Activated naive CD4-positive, alpha-beta T cell treated with anti-CD3 and anti-CD28 coated beads, Interleukin-2, amount 50 U/mL, for 72 hours (primary cell): ENCODE data around the gene CBLB. TPM values are rescaled to one million over a fixed set of nuclear protein-coding genes. Genes with fewer than 3 reads are reported as not detected.

Experiments used
- ATAC-seq, 2 donors: fragments of 150-1000 bp; cut with Tn5 transposase; 2 replicates each; pipeline ENCODE4 v1.10.0; 2021; ENCODE audit warnings: mild to moderate bottlenecking in 2 of 2, moderate library complexity in 2 of 2
- DNase-seq, 2 donors: peaks; one replicate each; pipeline ENCODE4 v3.0.0; 2021 to 2022; ENCODE audit warnings: low spot score in 2 of 2
- H3K27ac Mint-ChIP-seq, 2 donors: one replicate each; pipeline ENCODE4 v1.8.0; 2022; ENCODE audit warnings: mild to moderate bottlenecking in 2 of 2, mixed read lengths in 2 of 2
- H3K36me3 Mint-ChIP-seq, 2 donors: one replicate each; pipeline ENCODE4 v1.8.0; 2022; ENCODE audit warnings: mixed read lengths in 2 of 2
- H3K9me3 Mint-ChIP-seq, 2 donors: one replicate each; pipeline ENCODE4 v1.8.0; 2022; ENCODE audit warnings: mixed read lengths in 2 of 2
- total RNA-seq, 2 donors: library from RNA; stranded (reverse); gene quantifications; one replicate each; pipeline ENCODE4 v1.2.3, GENCODE V29; 2022

CBLB gene
- total RNA-seq, 2 donors from 2014 or later = 81.3 to 107 TPM

DNA sequence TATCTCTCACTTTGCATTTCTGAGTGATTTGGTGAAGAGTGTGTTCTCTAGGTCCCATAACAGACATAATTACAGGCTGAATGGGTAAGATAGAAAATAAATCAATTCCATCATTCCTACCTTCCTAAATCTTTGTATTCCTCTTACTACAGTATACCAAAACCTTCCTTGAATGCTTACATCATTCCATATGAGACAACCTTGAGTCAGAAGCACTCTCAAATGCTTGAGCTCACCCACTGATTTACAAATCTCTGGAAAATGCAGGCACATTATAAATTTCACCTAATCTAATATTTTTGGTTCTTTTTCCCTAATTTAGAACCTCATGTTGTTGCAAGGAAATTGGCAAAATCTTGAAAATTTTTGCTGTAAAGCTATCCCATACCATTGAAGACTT is 239.1 kb downstream of the CBLB start:
- H3K36me3 Mint-ChIP-seq = no peaks in the 10 kb centered on the region
- ATAC-seq = no peak
- H3K27ac Mint-ChIP-seq = no peak overlapping the region
- H3K9me3 Mint-ChIP-seq = no peaks in the 10 kb centered on the region
- no peak for DNase-seq

GRCh38 chr3:105626739-105627138 is 242.1 kb downstream of the CBLB start:
- DNase-seq (no peak), ATAC-seq (no peak)
- Mint-ChIP-seq H3K36me3 (no peaks in the 10 kb centered on the region), H3K9me3 (no peaks in the 10 kb centered on the region), H3K27ac (no peak overlapping the region)

- Mint-ChIP-seq H3K27ac (no peak overlapping the region), H3K36me3 (no peaks in the 10 kb centered on the region), H3K9me3 (no peaks in the 10 kb centered on the region)
- no peak for ATAC-seq
- DNase-seq = no peak
Observed at GRCh38 chr3:105622169-105622568, 246.6 kb downstream of the CBLB start.

- no peak for ATAC-seq
- no peak for DNase-seq
- Mint-ChIP-seq H3K27ac (no peak overlapping the region), H3K36me3 (no peaks in the 10 kb centered on the region), H3K9me3 (no peaks in the 10 kb centered on the region)
Observed at GRCh38 chr3:105620236-105620635, 248.6 kb downstream of the CBLB start.

GRCh38 chr3:105619651-105620050 is 249.2 kb downstream of the CBLB start:
- H3K36me3 Mint-ChIP-seq = no peaks in the 10 kb centered on the region
- no peaks in the 10 kb centered on the region for H3K9me3 Mint-ChIP-seq
- H3K27ac Mint-ChIP-seq = no peak overlapping the region
- DNase-seq (no peak), ATAC-seq (no peak)

DNA sequence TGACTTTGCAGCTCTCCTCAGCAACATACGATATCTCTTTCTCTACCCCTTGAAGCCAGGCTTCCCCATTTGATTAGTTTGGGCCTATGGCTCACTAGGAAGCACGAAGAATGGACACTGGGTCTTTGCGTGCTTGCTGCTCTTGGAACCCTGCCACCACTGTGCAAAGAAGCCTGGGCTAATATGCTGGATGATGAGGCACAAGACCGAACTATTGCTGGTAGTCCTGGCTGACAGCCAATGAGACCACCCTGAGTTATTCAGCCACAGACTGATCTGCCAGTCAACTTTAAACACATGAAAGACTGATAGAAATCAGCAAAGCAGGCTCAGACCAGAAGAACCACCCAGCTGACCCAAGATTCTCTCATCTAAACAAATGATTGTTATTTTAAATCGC is 250.3 kb downstream of the CBLB start:
- Mint-ChIP-seq H3K27ac (no peak overlapping the region), H3K9me3 (no peaks in the 10 kb centered on the region), H3K36me3 (no peaks in the 10 kb centered on the region)
- ATAC-seq = no peak
- no peak for DNase-seq

GRCh38 chr3:105616374-105617121 is 252.3 kb downstream of the CBLB start:
- Mint-ChIP-seq H3K27ac (no peak overlapping the region), H3K36me3 (no peaks in the 10 kb centered on the region), H3K9me3 (no peaks in the 10 kb centered on the region)
- ATAC-seq (no peak), DNase-seq (no peak)

DNA sequence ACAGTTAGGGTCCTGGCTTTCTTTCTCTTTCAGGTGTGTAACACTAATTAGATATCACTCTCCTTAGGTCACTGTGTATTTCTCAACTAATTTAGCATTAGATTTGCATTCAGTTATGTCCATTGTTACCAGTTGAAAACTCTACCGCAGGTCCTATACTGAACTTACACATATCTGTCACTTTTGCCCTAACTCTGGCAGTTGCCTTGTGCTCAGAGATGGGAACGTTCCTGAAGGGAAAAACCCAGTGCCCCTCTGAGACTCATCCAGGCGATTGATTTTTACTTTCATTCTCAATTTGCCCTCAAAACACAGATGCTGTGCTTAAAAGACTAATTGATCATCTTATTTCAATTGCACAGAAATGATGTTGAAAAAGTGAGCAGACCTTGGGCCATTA is 253.0 kb downstream of the CBLB start:
- Mint-ChIP-seq H3K36me3 (no peaks in the 10 kb centered on the region), H3K27ac (no peak overlapping the region), H3K9me3 (no peaks in the 10 kb centered on the region)
- ATAC-seq (no peak), DNase-seq (no peak)

DNA sequence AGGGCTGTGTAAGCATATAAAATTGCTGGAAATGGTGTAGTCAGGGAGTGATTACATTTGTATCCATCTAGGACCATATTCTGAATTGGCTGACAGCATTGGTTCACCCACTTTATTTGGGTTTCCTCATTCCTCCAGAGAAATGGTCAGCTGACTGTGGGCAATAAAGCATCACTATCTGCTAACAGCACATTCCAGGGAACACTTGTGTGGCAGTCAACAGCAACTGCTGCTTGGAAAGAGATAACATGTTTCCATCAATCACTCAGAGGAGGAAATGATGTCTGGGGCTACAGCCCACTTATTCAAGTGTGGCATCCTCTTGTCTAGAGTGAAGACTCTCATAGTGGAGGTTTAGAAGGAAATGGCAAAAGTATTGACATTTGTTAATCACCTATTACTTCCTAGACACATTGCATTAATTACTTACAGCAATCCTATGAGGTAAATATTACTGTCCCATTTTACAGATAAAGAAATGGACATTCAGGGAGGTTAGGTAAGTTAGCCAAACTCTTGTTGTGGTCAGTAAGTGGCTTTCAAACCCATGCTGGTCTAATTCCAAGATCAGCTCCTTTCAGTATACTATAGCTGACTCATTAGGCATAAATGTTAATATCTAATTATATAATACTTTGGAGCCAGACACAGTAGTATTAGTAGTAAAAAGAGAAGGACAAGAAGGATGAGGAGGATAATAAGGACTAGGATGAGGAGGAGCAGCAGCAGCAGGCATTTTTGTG is 254.4 kb downstream of the CBLB start:
- ATAC-seq (no peak), DNase-seq (no peak)
- H3K27ac Mint-ChIP-seq = no peak overlapping the region
- H3K36me3 Mint-ChIP-seq = no peaks in the 10 kb centered on the region
- H3K9me3 Mint-ChIP-seq = no peaks in the 10 kb centered on the region

DNA sequence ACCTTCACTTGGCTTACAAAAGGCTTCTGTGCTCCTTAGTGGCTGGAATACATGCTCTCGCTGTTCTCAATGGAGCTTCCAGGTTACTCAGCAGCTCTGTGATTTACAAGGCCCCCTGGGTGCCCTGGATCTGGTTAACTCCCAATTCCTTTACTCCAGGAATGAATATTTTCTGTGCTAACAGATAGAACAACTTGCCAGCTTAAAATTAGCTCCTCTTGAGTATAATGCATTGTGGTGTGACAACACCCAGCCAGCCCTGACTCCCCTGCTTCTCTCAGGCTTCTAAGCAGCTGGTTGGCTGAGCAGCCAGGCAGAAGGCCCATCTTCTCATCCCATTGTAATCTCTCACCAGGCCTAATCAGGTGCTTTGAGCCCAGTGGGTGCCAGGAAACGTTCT is 255.7 kb downstream of the CBLB start:
- Mint-ChIP-seq H3K36me3 (no peaks in the 10 kb centered on the region), H3K9me3 (no peaks in the 10 kb centered on the region), H3K27ac (no peak overlapping the region)
- no peak for DNase-seq
- no peak for ATAC-seq

DNA sequence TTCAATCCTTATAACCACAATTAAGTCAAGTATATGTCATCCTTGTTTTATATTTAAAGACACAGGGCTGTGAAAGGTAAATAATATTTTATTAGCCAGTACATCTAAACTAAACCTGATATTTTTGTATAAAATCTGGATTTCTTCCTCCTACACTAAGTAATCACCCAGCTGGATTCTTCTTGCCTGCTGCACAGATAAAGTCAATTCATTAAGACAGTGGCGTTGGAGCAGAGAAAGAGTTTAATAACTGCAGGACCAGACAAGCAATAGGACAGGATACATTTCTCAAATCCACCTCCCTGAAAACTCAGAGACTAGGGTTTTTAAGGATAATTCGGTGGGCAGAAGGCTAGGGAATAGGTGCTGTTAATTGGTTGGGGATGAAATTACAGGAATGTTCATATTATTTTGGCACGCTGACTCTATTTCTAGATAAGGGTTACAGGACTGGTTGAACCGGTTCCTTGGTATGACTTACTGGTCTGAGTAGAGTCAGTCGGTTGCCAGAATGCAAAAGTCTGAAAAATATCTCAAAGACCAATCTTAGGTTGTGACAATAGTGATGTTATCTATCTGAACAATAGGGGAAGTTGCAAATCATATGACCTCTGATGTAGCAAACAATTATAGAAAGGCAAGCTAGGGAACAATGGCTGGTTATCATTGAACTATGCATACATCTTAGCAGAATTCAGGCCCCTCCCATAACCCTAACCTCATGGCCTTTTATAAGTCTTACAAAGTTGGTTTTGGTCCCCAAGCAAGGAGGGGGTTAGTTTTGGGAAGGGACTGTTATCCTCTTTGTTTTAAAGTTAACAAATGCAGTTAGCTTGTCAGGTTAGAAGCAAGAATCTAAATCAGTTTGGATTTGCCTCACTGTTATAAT is 257.3 kb downstream of the CBLB start:
- ATAC-seq (no peak), DNase-seq (no peak)
- Mint-ChIP-seq H3K27ac (no peak overlapping the region), H3K9me3 (no peaks in the 10 kb centered on the region), H3K36me3 (no peaks in the 10 kb centered on the region)

GRCh38 chr3:105610473-105610872 is 258.3 kb downstream of the CBLB start:
- ATAC-seq = no peak
- no peak for DNase-seq
- no peaks in the 10 kb centered on the region for H3K36me3 Mint-ChIP-seq
- no peaks in the 10 kb centered on the region for H3K9me3 Mint-ChIP-seq
- H3K27ac Mint-ChIP-seq = no peak overlapping the region

GRCh38 chr3:105608623-105609022 is 260.2 kb downstream of the CBLB start:
- Mint-ChIP-seq H3K27ac (no peak overlapping the region), H3K36me3 (no peaks in the 10 kb centered on the region), H3K9me3 (no peaks in the 10 kb centered on the region)
- no peak for ATAC-seq
- DNase-seq = no peak

- H3K36me3 Mint-ChIP-seq = no peaks in the 10 kb centered on the region
- DNase-seq (no peak), ATAC-seq (no peak)
- no peaks in the 10 kb centered on the region for H3K9me3 Mint-ChIP-seq
- no peak overlapping the region for H3K27ac Mint-ChIP-seq
Observed at GRCh38 chr3:105606016-105606415, 262.8 kb downstream of the CBLB start.
